Stimulated activated CD8-positive, alpha-beta memory T cell treated with anti-CD3 and anti-CD28 coated beads, Interleukin-15, amount 100 ng/mL, for 24 hours (primary cell): ENCODE results near the gene PCDHB9.
"Not testable (repeated sequence)": the region's sequence is repeated elsewhere in the genome, so short reads cannot be mapped to it uniquely, and the experiment has no call there.

ENCODE experiments used
- DNase-seq: peaks from one replicate; pipeline ENCODE4 v3.0.0-alpha.2; 2020; ENCODE audit warnings: low read depth

Gene PCDHB9

DNA sequence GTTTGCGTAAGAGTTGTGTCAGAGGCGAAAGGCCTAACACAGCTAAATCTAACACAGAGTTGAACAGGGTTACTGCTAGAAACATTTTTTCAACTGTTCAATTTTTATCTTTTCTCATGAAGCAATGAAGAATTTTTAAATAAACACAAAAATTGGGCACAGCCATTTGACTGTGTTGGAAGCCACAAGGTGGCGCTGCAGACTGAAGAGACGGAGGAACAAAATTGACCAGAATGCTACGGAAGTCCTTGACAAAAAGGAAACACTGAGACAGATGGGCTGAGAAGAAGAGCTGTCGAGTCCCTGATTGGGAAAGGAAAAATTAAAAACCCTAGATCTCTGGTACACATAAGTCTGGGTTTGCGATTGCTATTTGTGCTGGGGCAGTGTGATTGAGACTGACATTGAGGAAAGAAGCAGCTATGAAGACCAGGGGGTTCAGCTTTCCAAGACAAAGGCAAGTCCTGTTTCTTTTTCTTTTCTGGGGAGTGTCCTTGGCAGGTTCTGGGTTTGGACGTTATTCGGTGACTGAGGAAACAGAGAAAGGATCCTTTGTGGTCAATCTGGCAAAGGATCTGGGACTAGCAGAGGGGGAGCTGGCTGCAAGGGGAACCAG, at the start of gene PCDHB9:
PCDHB9 (plus strand) TSS at position 265 of the 616 bp plus-strand sequence; CDS start at position 423, 158 bp downstream.
- DNase-seq, result no peak

DNA sequence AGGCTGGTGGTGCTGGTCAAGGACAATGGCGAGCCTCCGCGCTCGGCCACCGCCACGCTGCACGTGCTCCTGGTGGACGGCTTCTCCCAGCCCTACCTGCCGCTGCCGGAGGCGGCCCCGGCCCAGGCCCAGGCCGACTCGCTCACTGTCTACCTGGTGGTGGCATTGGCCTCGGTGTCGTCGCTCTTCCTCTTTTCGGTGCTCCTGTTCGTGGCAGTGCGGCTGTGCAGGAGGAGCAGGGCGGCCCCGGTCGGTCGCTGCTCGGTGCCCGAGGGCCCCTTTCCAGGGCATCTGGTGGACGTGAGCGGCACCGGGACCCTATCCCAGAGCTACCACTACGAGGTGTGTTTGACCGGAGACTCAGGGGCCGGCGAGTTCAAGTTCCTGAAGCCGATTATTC, 49.6 kb upstream of the PCDHB9 start:
- DNase-seq, result not testable (repeated sequence)

DNA sequence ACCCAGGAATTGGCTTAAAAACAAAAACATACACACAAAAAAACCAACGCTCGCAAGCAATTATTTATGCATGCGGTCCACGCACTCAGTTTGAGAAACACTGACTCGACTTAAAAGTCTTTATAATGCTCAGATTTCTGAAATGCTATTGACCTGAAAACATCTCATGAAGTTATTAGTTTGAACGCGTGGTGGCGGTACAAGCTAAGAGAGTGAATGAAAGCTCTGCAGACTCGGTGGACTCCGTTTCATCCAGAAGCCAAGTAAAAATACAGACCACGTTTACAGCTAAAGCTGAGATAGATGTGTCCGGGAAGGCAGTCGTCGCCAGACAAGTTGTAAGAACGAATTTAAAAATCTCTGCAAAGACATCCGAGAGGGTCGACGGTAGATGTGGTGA, 37.1 kb upstream of the PCDHB9 start, which contains the start of gene PCDHB6:
PCDHB6 (plus strand) TSS at position 246 of the 400 bp plus-strand sequence. CDS start 201 bp downstream, outside the sequence.
- DNase-seq, result no peak

DNA sequence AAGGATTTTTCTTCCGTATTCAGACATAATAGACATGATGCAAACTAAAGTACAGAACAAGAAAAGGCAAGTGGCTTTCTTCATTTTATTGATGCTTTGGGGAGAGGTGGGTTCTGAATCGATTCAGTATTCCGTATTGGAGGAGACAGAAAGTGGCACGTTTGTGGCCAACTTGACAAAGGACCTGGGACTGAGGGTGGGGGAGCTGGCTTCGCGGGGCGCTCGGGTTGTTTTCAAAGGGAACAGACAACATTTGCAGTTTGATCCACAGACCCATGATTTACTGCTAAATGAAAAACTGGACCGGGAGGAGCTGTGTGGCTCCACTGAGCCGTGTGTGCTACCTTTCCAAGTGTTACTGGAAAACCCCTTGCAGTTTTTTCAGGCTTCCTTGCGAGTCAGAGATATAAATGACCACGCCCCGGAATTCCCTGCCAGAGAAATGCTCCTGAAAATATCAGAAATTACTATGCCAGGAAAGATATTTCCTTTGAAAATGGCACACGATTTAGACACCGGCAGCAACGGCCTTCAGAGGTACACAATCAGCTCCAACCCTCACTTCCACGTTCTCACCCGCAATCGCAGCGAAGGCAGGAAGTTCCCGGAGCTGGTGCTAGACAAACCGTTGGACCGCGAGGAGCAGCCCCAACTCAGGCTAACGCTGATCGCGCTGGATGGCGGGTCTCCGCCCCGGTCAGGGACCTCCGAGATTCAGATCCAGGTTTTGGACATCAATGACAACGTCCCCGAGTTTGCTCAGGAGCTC, 36.6 kb upstream of the PCDHB9 start:
- DNase-seq, result no peak

DNA sequence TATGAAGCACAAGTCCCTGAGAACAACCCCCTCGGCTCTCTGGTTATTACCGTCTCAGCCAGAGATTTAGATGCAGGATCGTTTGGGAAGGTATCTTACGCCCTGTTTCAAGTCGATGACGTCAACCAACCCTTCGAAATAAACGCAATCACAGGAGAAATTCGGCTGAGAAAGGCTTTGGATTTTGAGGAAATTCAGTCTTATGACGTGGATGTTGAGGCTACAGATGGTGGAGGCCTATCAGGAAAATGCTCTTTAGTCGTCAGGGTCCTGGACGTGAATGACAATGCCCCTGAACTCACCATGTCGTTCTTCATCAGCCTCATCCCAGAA, 36.0 kb upstream of the PCDHB9 start:
- no peak for DNase-seq

DNA sequence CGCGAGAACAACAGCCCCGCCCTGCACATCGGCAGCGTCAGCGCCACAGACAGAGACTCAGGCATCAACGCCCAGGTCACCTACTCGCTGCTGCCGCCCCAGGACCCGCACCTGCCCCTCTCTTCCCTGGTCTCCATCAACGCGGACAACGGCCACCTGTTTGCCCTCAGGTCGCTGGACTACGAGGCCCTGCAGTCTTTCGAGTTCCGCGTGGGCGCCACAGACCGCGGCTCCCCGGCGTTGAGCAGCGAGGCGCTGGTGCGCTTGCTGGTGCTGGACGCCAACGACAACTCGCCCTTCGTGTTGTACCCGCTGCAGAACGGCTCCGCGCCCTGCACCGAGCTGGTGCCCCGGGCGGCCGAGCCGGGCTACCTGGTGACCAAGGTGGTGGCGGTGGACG, 35.3 kb upstream of the PCDHB9 start:
- DNase-seq, result not testable (repeated sequence)

DNA sequence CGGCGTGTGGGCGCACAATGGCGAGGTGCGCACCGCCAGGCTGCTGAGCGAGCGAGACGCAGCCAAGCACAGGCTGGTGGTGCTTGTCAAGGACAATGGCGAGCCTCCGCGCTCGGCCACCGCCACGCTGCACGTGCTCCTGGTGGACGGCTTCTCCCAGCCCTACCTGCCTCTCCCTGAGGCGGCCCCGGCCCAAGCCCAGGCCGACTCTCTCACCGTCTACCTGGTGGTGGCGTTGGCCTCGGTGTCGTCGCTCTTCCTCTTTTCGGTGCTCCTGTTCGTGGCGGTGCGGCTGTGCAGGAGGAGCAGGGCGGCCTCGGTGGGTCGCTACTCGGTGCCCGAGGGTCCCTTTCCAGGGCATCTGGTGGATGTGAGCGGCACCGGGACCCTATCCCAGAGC, 34.9 kb upstream of the PCDHB9 start:
- not testable (repeated sequence) for DNase-seq

DNA sequence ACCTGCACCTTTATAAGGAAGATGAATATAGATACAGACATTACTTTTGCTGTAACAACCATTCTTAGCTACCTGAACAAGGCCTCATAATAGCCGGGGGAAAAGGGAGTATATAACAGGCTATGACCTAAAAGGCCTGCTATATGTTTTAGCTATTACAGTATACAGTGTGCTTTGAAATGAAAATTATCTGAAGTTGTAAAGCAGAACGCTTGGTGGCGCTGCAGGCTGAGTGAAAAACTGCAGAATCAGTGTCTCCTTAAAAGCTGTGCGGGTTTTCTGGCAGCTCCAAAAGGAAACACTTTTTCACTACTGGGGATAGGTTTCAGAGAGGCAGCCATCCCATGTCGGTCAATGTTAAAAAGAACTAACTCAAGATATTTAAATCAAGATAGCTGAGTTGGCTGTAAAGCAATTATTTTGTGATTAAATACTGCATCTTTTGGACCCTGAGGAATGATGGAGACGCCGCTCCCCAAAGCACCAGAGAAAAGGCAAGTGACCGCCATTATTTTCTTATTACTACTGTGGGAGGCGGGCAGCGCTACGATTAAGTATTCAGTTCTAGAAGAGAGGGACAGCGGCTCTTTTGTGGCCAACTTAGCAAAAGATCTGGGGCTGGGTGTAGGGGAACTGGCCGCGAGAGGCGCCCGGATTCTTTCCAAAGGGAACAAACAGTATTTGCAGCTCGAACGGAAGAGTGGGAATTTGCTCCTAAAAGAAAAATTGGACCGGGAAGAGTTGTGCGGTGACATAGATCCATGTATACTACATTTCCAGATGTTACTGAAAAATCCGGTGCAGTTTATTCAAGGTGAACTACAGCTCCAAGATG, 31.2 kb upstream of the PCDHB9 start:
- no peak for DNase-seq

DNA sequence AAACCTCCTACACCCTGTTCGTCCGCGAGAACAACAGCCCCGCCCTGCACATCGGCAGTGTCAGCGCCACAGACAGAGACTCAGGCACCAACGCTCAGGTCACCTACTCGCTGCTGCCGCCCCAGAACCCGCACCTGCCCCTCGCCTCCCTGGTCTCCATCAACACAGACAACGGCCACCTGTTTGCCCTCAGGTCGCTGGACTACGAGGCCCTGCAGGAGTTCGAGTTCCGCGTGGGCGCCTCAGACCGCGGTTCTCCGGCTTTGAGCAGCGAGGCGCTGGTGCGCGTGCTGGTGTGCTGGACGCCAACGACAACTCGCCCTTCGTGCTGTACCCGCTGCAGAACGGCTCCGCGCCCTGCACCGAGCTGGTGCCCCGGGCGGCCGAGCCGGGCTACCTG, 29.6 kb upstream of the PCDHB9 start:
- not testable (repeated sequence) for DNase-seq

DNA sequence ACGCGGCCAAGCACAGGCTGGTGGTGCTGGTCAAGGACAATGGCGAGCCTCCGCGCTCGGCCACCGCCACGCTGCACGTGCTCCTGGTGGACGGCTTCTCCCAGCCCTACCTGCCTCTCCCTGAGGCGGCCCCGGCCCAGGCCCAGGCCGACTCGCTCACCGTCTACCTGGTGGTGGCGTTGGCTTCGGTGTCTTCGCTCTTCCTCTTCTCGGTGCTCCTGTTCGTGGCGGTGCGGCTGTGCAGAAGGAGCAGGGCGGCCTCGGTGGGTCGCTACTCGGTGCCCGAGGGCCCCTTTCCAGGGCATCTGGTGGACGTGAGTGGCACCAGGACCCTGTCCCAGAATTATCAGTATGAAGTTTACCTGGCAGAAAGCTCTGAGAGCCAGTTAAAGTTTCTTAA, 29.1 kb upstream of the PCDHB9 start:
- DNase-seq, result not testable (repeated sequence)

DNA sequence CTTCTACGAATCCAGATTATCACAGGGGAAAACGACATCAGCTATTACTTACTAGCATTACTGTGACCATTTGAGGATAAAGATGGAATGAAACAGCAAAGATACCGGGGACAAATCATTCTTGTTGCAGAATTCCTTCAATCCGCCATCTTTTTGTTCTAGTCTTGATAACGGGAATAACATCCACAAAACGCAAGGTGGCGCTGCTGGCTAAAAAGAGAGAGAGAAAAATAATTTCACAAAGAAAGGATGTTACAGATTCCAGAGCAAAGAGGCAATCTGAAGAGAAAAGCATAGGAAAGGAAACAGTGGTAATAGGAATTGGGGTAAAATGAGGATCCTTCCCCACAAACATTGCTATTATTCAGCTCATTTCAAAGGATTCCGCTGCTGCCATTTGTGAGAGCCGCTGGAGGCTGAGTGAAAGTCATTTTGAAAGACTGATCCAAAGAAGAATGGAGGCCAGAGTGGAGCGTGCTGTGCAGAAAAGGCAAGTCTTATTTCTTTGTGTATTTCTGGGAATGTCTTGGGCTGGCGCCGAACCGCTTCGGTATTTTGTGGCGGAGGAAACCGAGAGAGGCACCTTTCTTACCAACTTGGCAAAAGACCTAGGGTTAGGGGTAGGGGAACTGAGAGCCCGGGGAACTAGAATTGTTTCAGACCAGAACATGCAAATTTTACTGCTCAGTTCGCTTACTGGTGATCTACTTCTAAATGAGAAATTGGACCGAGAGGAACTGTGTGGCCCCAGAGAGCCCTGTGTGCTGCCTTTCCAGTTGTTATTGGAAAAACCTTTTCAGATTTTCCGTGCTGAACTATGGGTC, 14.4 kb upstream of the PCDHB9 start, which contains the start of gene PCDHB7:
PCDHB7 (plus strand) TSS at position 264 of the 824 bp plus-strand sequence; CDS start at position 456, 192 bp downstream.
- no peak for DNase-seq

DNA sequence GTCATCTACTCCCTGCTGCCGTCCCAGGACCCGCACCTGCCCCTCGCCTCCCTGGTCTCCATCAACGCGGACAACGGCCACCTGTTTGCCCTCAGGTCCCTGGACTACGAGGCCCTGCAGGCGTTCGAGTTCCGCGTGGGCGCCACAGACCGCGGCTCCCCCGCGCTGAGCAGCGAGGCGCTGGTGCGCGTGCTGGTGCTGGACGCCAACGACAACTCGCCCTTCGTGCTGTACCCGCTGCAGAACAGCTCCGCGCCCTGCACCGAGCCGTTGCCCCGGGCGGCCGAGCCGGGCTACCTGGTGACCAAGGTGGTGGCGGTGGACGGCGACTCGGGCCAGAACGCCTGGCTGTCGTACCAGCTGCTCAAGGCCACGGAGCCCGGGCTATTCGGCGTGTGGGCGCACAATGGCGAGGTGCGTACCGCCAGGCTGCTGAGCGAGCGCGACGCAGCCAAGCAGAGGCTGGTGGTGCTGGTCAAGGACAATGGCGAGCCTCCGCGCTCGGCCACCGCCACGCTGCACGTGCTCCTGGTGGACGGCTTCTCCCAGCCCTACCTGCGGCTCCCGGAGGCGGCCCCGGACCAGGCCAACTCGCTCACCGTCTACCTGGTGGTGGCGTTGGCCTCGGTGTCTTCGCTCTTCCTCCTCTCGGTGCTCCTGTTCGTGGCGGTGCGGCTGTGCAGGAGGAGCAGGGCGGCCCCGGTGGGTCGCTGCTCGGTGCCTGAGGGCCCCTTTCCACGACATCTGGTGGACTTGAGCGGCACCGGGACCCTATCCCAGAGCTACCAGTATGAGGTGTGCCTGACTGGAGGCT, 12.5 kb upstream of the PCDHB9 start:
- not testable (repeated sequence) for DNase-seq

DNA sequence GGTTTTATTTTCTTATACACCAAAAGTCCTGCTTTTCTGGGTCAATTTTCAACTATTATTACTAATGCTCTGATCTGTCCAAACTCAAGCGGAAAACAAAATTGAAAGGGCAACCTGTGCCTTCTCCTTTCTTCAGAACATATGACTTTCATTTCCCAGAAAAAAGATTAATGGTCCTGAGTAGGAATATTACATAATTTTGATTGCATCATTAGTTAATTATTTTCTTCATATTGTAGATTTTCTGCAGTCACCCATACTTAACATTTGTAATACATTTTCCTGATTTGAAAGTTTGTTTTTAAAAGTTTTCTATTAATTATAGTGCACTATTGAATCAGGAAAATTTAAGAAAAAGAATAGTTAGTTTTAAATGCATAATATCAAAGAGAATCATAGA, 11.0 kb upstream of the PCDHB9 start:
- DNase-seq, result no peak

DNA sequence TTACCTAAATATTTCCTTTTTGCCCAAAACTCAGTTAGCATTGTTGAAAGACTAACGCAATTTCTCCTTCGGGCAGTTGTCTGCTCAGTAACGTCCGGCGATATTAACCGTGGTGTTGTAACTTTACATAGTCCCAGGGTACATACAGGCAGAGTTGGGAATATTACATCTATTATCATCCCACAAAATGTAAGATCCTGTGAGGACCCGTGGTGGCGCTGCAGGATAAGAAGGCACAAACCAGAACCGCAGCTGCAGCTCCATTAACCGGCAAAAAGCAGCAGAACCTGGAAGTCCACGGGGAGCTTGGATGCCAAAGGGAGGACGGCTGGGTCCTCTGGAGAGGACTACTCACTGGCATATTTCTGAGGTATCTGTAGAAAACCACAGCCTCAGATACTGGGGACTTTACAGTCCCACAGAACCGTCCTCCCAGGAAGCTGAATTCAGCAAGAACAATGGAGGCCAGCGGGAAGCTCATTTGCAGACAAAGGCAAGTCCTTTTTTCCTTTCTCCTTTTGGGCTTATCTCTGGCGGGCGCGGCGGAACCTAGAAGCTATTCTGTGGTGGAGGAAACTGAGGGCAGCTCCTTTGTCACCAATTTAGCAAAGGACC, 9.3 kb upstream of the PCDHB9 start, which contains the start of gene PCDHB8:
PCDHB8 (plus strand) TSS at position 214 of the 615 bp plus-strand sequence; CDS start at position 459, 245 bp downstream.
- DNase-seq, result not testable (repeated sequence)

DNA sequence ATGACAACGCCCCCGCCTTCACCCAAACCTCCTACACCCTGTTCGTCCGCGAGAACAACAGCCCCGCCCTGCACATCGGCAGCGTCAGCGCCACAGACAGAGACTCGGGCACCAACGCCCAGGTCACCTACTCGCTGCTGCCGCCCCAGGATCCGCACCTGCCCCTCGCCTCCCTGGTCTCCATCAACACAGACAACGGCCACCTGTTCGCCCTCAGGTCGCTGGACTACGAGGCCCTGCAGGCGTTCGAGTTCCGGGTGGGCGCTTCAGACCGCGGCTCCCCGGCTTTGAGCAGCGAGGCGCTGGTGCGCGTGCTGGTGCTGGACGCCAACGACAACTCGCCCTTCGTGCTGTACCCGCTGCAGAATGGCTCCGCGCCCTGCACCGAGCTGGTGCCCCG, 7.6 kb upstream of the PCDHB9 start:
- not testable (repeated sequence) for DNase-seq

DNA sequence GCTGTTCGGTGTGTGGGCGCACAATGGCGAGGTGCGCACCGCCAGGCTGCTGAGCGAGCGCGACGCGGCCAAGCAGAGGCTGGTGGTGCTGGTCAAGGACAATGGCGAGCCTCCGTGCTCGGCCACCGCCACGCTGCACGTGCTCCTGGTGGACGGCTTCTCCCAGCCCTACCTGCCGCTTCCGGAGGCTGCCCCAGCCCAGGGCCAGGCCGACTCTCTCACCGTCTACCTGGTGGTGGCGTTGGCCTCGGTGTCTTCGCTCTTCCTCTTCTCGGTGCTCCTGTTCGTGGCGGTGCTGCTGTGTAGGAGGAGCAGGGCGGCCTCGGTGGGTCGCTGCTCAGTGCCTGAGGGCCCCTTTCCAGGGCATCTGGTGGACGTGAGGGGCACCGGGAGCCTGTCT, 7.1 kb upstream of the PCDHB9 start:
- not testable (repeated sequence) for DNase-seq

DNA sequence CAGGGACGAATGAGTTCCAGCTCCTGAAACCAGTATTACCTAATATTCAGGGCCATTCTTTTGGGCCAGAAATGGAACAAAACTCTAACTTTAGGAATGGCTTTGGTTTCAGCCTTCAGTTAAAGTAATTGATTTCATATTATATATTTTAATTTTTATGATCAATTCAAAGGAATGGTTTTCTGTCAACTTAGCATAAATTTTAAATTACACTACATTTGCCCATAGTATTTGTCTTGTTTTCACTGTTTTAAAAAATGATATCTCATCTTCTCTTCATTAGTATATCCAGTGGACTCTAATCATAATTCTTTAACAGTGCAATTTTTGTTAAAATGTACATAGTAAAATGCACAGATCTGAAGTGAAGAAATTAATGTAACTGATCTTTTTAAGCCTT, 6.6 kb upstream of the PCDHB9 start:
- DNase-seq, result no peak

DNA sequence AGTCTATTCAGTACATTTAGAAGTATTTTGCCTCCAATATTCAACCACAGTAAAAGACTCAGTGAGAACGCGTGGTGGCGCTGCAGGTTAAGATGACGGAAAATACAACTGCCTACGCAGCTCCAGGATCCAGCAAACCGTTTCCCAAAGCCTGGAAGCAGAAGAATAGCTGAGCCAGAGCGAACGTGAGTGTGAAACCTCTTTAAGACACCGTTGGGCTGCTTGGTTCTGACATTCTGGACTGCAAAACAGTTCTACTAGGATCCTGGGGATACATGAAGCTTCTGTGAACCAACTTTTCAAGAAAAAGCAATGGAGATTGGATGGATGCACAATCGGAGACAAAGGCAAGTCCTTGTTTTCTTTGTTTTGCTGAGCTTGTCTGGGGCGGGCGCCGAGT, 4.7 kb upstream of the PCDHB9 start, which contains the start of gene PCDHB16:
PCDHB16 (plus strand) TSS at position 140 of the 400 bp plus-strand sequence; CDS start at position 313, 173 bp downstream.
- no peak for DNase-seq

DNA sequence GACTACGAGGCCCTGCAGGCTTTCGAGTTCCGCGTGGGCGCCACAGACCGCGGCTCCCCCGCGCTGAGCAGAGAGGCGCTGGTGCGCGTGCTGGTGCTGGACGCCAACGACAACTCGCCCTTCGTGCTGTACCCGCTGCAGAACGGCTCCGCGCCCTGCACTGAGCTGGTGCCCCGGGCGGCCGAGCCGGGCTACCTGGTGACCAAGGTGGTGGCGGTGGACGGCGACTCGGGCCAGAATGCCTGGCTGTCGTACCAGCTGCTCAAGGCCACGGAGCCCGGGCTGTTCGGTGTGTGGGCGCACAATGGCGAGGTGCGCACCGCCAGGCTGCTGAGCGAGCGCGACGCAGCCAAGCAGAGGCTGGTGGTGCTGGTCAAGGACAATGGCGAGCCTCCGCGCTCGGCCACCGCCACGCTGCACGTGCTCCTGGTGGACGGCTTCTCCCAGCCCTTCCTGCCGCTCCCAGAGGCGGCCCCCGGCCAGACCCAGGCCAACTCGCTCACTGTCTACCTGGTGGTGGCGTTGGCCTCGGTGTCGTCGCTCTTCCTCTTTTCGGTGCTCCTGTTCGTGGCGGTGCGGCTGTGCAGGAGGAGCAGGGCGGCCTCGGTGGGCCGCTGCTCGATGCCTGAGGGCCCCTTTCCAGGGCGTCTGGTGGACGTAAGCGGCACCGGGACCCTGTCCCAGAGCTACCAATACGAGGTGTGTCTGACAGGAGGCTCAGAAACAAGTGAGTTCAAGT, 2.7 kb upstream of the PCDHB9 start:
- not testable (repeated sequence) for DNase-seq
